GM23248 (cell line): ENCODE results near the gene DLG2. TPM values are rescaled to one million over a fixed set of nuclear protein-coding genes. Genes with fewer than 3 reads are reported as not detected.

Experiments used
- DNase-seq: peaks from one replicate; pipeline ENCODE4 v3.0.0-alpha.2; 2015
- H2AFZ ChIP-seq: fragments of 200-600 bp; sonication (generic); 2 replicates; pipeline ENCODE4 v1.6.1; 2016; ENCODE audit warnings: antibody characterized with exemption
- H3F3A ChIP-seq: fragments of 200-600 bp; sonication (generic); 2 replicates; pipeline ENCODE4 v1.6.1; 2016; ENCODE audit warnings: mild to moderate bottlenecking, antibody characterized with exemption, mixed run types; ENCODE audit not compliant: insufficient read depth
- H3K27ac ChIP-seq: fragments of 200-600 bp; sonication (generic); 2 replicates; pipeline ENCODE4 v1.5.1; 2016; ENCODE audit warnings: mild to moderate bottlenecking
- H3K27me3 ChIP-seq: fragments of 200-600 bp; sonication (generic); replicated peaks from 2 replicates; pipeline ENCODE4 v1.6.1; 2016; ENCODE audit warnings: mild to moderate bottlenecking; ENCODE audit not compliant: insufficient read depth
- H3K36me3 ChIP-seq: fragments of 200-600 bp; sonication (generic); 2 replicates; pipeline ENCODE4 v1.6.1; 2016; ENCODE audit warnings: low read depth, mild to moderate bottlenecking
- H3K4me1 ChIP-seq: fragments of 200-600 bp; sonication (generic); 2 replicates; pipeline ENCODE4 v1.6.1; 2016; ENCODE audit warnings: mild to moderate bottlenecking; ENCODE audit not compliant: insufficient read depth
- H3K4me2 ChIP-seq: fragments of 200-600 bp; sonication (generic); one replicate; pipeline ENCODE4 v1.6.1; 2016; ENCODE audit warnings: mild to moderate bottlenecking; ENCODE audit not compliant: unreplicated experiment
- H3K4me3 ChIP-seq: fragments of 200-600 bp; sonication (generic); 2 replicates; pipeline ENCODE4 v1.5.1; 2016; ENCODE audit warnings: mild to moderate bottlenecking
- H3K79me2 ChIP-seq: fragments of 200-600 bp; sonication (generic); 2 replicates; pipeline ENCODE4 v1.6.1; 2016; ENCODE audit warnings: mild to moderate bottlenecking; ENCODE audit not compliant: insufficient read depth
- H3K9ac ChIP-seq: fragments of 200-600 bp; sonication (generic); 2 replicates; pipeline ENCODE4 v1.6.1; 2016; ENCODE audit warnings: mild to moderate bottlenecking
- H3K9me2 ChIP-seq: fragments of 200-600 bp; sonication (generic); 2 replicates; pipeline ENCODE4 v1.6.1; 2016; ENCODE audit warnings: mixed run types, mild to moderate bottlenecking, moderate library complexity; ENCODE audit not compliant: insufficient read depth
- H3K9me3 ChIP-seq: fragments of 200-600 bp; sonication (generic); one replicate; pipeline ENCODE4 v1.6.1; 2017; ENCODE audit warnings: low read depth
- H4K20me1 ChIP-seq: fragments of 200-600 bp; sonication (generic); 2 replicates; pipeline ENCODE4 v1.6.0; 2016; ENCODE audit not compliant: insufficient read depth
- EZH2 ChIP-seq: fragments of 200-600 bp; sonication (generic); IDR thresholded peaks from 2 replicates; pipeline ENCODE4 v1.6.1; 2018; ENCODE audit warnings: antibody characterized with exemption, mild to moderate bottlenecking; ENCODE audit not compliant: insufficient read depth, poor library complexity, severe bottlenecking
- EZH2phosphoT487 ChIP-seq: fragments of 200-600 bp; sonication (generic); IDR thresholded peaks from 2 replicates; pipeline ENCODE4 v1.6.1; 2018; ENCODE audit warnings: antibody characterized with exemption, moderate library complexity, mild to moderate bottlenecking, low read depth; ENCODE audit not compliant: insufficient read depth
- WGBS, 2 experiments: methylation state at CpG; one replicate each; pipeline ENCODE4 v1.1.6; 2015 to 2017; ENCODE audit warnings: low lambda C conversion rate in 2 of 2, low coverage in 1 of 2; ENCODE audit errors: missing lambda C conversion rate in 2 of 2; 5-methylcytosine and 5-hydroxymethylcytosine counted together
- in situ Hi-C: fragments of 300-500 bp; cut with MboI; formaldehyde crosslinking; loops from 2 replicates; pipeline ENCODE4 v1.15.0; 2020
- polyA plus RNA-seq: library from polyadenylated mRNA; unstranded; fragments of >200 nt; fragmentation: Nextera tagmentation; extraction: Ambion mirVana; gene quantifications from 2 replicates; pipeline ENCODE4 v1.2.1, GENCODE V29; 2016
- total RNA-seq: library from RNA; depleted of rRNA; stranded (reverse); fragments of >200 nt; shearing (Covaris generic); gene quantifications from 2 replicates; pipeline ENCODE4 v1.2.3, GENCODE V29; 2014

Gene DLG2
- total and polyA plus RNA-seq, 2 experiments from 2014 or later, result 1.1 to 1.7 TPM

- Histone ChIP-seq H2AFZ (no peak overlapping the region), H3F3A (no peaks in the 10 kb centered on the region), H3K4me2 (no peak overlapping the region), H4K20me1 (no peaks in the 10 kb centered on the region), H3K79me2 (no peaks in the 10 kb centered on the region), H3K9me2 (no peaks in the 10 kb centered on the region), H3K9ac (no peak overlapping the region), H3K4me3 (no peak overlapping the region), H3K9me3 (no peaks in the 10 kb centered on the region), H3K36me3 (no peaks in the 10 kb centered on the region), H3K4me1 (0 out of 2 replicates have a peak, but pooled peaks cover 8% of the 10 kb centered on the region), H3K27me3 (no peaks in the 10 kb centered on the region), H3K27ac (no peak overlapping the region)
- DNase-seq, result no peak
- TF ChIP-seq EZH2, result no peak
- no peak for TF ChIP-seq EZH2phosphoT487
- in situ Hi-C loops, result no loop called here
- WGBS, 2 experiments, result 62 to 70% methylated on average over 5 of the region's 5 CpGs
These were observed 2014.0 kb downstream of the DLG2 start for GRCh38 chr11:83612891-83613766.

GRCh38 chr11:83611600-83611999 lies 2015.5 kb downstream of the DLG2 start:
- H3K4me3 ChIP-seq, result no peak overlapping the region
- DNase-seq, result no peak

GRCh38 chr11:83611031-83611430 lies 2016.1 kb downstream of the DLG2 start:
- no peaks in the 10 kb centered on the region for H3F3A ChIP-seq
- H3K9ac ChIP-seq, result no peak overlapping the region
- peak; percentile 40 for DNase-seq
- no peaks in the 10 kb centered on the region for H3K27me3 ChIP-seq
- H3K9me3 ChIP-seq, result no peaks in the 10 kb centered on the region
- no peak overlapping the region for H3K4me2 ChIP-seq
- no peaks in the 10 kb centered on the region for H3K36me3 ChIP-seq
- no peak overlapping the region for H3K27ac ChIP-seq
- TF ChIP-seq EZH2 (no peak), EZH2phosphoT487 (no peak)
- no peaks in the 10 kb centered on the region for H3K79me2 ChIP-seq
- H4K20me1 ChIP-seq, result no peaks in the 10 kb centered on the region
- in situ Hi-C loops, result no loop called here
- 30 to 31% methylated on average over 2 of the region's 2 CpGs for WGBS, 2 experiments
- no peak overlapping the region for H3K4me3 ChIP-seq
- no peak overlapping the region for H2AFZ ChIP-seq
- H3K4me1 ChIP-seq, result 0 out of 2 replicates have a peak, but pooled peaks cover 8% of the 10 kb centered on the region
- no peaks in the 10 kb centered on the region for H3K9me2 ChIP-seq

More at GRCh38 chr11:83611600-83611999, 2015.5 kb downstream of the DLG2 start:
- TF ChIP-seq EZH2phosphoT487, result no peak
- no peak for TF ChIP-seq EZH2
- no peak overlapping the region for H3K4me2 ChIP-seq
- no peaks in the 10 kb centered on the region for H4K20me1 ChIP-seq
- H3K79me2 ChIP-seq, result no peaks in the 10 kb centered on the region
- no peaks in the 10 kb centered on the region for H3K36me3 ChIP-seq
- no peaks in the 10 kb centered on the region for H3K9me3 ChIP-seq
- no peak overlapping the region for H3K27ac ChIP-seq
- no peaks in the 10 kb centered on the region for H3K9me2 ChIP-seq
- no peak overlapping the region for H3K9ac ChIP-seq
- 58 to 59% methylated on average over 3 of the region's 3 CpGs for WGBS, 2 experiments
- no peak overlapping the region for H2AFZ ChIP-seq
- no peaks in the 10 kb centered on the region for H3K27me3 ChIP-seq
- in situ Hi-C loops, result no loop called here
- H3F3A ChIP-seq, result no peaks in the 10 kb centered on the region
- H3K4me1 ChIP-seq, result 0 out of 2 replicates have a peak, but pooled peaks cover 8% of the 10 kb centered on the region

- Histone ChIP-seq H3K79me2 (no peaks in the 10 kb centered on the region), H3K27me3 (no peaks in the 10 kb centered on the region), H3K9ac (no peak overlapping the region), H4K20me1 (no peaks in the 10 kb centered on the region), H3K36me3 (no peaks in the 10 kb centered on the region), H3K4me3 (no peak overlapping the region), H3K4me1 (0 out of 2 replicates have a peak, but pooled peaks cover 8% of the 10 kb centered on the region), H3F3A (no peaks in the 10 kb centered on the region), H3K4me2 (no peak overlapping the region), H3K9me3 (no peaks in the 10 kb centered on the region), H3K27ac (no peak overlapping the region), H3K9me2 (no peaks in the 10 kb centered on the region), H2AFZ (no peak overlapping the region)
- TF ChIP-seq EZH2phosphoT487, result no peak
- TF ChIP-seq EZH2, result no peak
- in situ Hi-C loops, result no loop called here
- 70 to 83% methylated on average over 2 of the region's 2 CpGs for WGBS, 2 experiments
- DNase-seq, result no peak
These were observed 2018.0 kb downstream of the DLG2 start for GRCh38 chr11:83609191-83609590.
